ENCODE measurements around the gene FBXO40. TPM values are rescaled to one million over a fixed set of nuclear protein-coding genes. Genes with fewer than 3 reads are reported as not detected.

FBXO40 gene
- polyA plus RNA-seq, 3 donors: 0.03 TPM; not detected in 2

- no peak for DNase-seq (ENCODE audit: extremely low read depth in 1 of 11, low read depth in 9 of 11, low spot score in 4 of 11)
Measured at GRCh38 chr3:121601212-121601812, 8.1 kb downstream of the FBXO40 start.

- DNase-seq (ENCODE audit: extremely low read depth in 1 of 11, low read depth in 9 of 11, low spot score in 4 of 11): no peak
Measured at GRCh38 chr3:121604759-121605158, 11.6 kb downstream of the FBXO40 start.

GRCh38 chr3:121606106-121606505 lies 12.9 kb downstream of the FBXO40 start:
- no peak for DNase-seq (ENCODE audit: extremely low read depth in 1 of 11, low read depth in 9 of 11, low spot score in 4 of 11)

DNA sequence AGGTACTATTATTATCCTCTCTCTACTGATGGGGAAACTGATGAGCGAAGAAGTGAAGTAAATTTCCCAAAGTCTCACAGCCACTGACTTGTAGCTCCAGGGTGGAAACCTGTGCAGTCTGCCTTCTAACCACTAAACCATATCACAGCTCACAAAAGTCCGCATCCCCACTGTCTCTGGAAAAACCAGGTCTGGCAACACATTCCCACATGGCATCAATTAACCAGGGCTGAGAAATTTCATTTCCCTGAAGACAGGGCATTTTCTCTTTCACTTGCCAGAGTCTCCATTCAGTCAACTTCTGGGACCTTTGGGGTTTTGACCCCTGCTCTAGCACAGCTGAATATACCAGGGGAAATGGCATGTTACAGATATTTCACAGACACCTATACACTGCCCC lies 26.5 kb downstream of the FBXO40 start:
- DNase-seq (ENCODE audit: extremely low read depth in 1 of 11, low read depth in 9 of 11, low spot score in 4 of 11): no peak

DNA sequence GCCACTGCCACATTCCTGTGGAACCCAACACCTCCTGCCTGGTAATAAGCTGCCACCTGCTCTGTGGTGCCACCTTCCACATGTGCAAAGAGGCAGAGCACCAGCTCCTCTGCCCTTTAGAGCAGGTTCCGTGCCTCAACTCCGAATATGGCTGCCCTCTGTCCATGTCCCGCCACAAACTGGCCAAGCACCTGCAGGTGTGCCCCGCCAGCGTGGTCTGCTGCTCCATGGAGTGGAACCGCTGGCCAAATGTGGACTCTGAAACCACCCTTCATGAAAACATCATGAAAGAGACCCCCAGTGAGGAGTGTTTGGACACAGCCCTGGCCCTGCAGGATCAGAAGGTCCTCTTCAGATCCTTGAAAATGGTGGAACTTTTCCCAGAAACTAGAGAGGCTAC lies 28.3 kb downstream of the FBXO40 start:
- no peak for DNase-seq (ENCODE audit: extremely low read depth in 1 of 11, low read depth in 9 of 11, low spot score in 4 of 11)

- DNase-seq (ENCODE audit: extremely low read depth in 1 of 11, low read depth in 9 of 11, low spot score in 4 of 11): no peak
Measured at GRCh38 chr3:121624147-121624899, 31.1 kb downstream of the FBXO40 start.

- DNase-seq (ENCODE audit: extremely low read depth in 1 of 11, low read depth in 9 of 11, low spot score in 4 of 11): no peak
Measured at GRCh38 chr3:121626495-121626894, 33.3 kb downstream of the FBXO40 start.

GRCh38 chr3:121627211-121627610 lies 34.0 kb downstream of the FBXO40 start:
- no peak for DNase-seq (ENCODE audit: extremely low read depth in 1 of 11, low read depth in 9 of 11, low spot score in 4 of 11)

DNA sequence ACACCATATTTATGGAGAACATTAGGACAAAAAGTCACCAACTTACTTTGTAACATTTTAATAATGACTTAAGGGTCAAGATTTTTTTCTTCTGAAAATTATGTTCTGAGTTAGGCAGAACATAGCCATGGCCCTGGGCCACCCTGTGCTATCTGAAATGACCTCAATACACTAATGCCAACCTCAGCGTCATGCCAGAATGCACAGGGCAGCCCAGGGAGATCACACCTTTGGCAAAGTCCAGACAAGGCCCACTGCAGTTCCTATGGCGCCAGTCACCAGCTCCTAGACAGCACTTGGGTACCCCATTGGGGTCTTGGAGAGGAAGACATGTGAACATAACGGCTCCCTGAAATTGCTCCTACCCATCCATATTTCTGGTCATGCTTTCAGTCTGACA lies 34.4 kb downstream of the FBXO40 start:
- no peak for DNase-seq (ENCODE audit: extremely low read depth in 1 of 11, low read depth in 9 of 11, low spot score in 4 of 11)

DNA sequence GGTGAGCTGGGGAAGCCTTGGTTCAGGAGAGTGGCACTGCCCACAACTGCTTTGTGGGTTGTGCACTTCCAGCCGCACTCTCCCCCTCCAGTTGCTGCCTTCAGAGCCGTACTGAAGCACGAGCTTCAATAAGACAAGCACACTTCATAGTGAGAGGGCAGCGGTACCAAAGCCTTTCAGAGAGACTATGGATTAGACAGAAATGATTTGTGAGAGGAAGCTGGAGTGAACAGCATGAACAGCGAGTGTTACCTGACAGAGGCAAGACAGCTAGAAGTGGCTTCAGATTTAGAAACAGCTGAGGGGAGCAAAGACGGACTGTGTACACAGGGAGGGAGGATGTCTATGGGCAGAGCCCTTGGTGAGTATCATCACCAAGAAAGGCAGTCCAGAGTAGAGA lies 36.4 kb downstream of the FBXO40 start:
- no peak for DNase-seq (ENCODE audit: extremely low read depth in 1 of 11, low read depth in 9 of 11, low spot score in 4 of 11)

DNA sequence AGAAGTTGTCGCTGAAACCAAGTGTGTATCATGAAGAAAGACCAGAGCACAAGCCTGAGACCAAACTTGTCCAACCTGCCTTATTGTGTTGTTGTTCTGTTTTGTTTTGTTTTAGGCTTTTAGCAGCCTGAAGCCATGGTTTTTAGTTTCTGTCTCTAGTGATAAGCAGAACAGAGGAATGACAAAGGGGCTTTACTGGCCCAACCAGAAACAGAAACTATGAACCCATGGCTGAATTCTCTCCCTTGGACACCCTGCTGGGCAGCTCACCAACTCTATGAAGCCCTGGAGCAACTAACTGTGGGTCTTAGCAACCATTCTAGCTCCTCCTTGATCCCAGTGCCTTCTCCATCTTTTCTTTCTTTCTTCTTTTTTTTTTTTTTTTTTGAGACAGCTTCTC lies 37.2 kb downstream of the FBXO40 start:
- no peak for DNase-seq (ENCODE audit: extremely low read depth in 1 of 11, low read depth in 9 of 11, low spot score in 4 of 11)

- no peak for DNase-seq (ENCODE audit: extremely low read depth in 1 of 11, low read depth in 9 of 11, low spot score in 4 of 11)
Measured at GRCh38 chr3:121637922-121638321, 44.7 kb downstream of the FBXO40 start.

DNA sequence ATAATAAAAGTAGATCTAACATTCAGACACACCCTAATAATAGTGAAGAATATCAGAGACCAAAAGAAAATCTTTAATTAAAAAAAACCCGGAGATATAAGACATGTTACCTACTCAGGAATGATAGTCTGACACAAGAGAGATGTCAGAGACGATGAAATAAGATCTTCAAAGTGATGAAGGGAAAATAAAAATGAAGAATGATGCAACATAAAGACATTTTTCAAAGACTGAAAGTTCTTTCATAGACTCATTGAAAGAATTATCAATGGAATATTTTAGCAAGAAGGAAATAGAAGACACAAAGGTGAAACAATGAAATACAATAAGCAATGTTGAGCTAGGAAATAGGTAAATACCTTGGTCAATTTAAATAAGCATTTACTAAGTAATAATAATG lies 47.9 kb downstream of the FBXO40 start:
- DNase-seq (ENCODE audit: extremely low read depth in 1 of 11, low read depth in 9 of 11, low spot score in 4 of 11): no peak

GRCh38 chr3:121642601-121643314 lies 49.6 kb downstream of the FBXO40 start:
- DNase-seq (ENCODE audit: extremely low read depth in 1 of 11, low read depth in 9 of 11, low spot score in 4 of 11): no peak

GRCh38 chr3:121645054-121645453 lies 51.9 kb downstream of the FBXO40 start:
- DNase-seq (ENCODE audit: extremely low read depth in 1 of 11, low read depth in 9 of 11, low spot score in 4 of 11): no peak

- DNase-seq (ENCODE audit: extremely low read depth in 1 of 11, low read depth in 9 of 11, low spot score in 4 of 11): no peak
Measured at GRCh38 chr3:121648219-121648958, 55.2 kb downstream of the FBXO40 start.

DNA sequence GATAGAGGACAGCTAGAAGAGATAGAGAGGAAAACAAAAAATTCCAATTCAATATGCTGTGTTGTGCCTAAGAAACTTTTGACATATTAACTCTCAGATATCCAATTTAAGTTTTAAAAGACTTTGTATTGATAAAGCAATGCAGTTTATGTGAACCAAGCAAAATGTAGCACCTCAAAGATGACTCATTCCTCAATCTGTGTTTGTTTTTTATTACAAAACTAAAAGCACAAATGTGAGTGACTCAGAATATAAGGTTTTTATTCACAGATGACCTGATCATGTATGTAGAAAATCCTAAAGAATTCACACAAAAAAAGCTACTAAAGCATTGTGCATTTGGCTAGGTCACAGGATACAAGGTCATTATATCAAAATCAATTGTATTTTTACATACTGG lies 56.5 kb downstream of the FBXO40 start:
- DNase-seq (ENCODE audit: extremely low read depth in 1 of 11, low read depth in 9 of 11, low spot score in 4 of 11): no peak

- DNase-seq (ENCODE audit: extremely low read depth in 1 of 11, low read depth in 9 of 11, low spot score in 4 of 11): no peak
Measured at GRCh38 chr3:121651684-121652083, 58.5 kb downstream of the FBXO40 start.

DNA sequence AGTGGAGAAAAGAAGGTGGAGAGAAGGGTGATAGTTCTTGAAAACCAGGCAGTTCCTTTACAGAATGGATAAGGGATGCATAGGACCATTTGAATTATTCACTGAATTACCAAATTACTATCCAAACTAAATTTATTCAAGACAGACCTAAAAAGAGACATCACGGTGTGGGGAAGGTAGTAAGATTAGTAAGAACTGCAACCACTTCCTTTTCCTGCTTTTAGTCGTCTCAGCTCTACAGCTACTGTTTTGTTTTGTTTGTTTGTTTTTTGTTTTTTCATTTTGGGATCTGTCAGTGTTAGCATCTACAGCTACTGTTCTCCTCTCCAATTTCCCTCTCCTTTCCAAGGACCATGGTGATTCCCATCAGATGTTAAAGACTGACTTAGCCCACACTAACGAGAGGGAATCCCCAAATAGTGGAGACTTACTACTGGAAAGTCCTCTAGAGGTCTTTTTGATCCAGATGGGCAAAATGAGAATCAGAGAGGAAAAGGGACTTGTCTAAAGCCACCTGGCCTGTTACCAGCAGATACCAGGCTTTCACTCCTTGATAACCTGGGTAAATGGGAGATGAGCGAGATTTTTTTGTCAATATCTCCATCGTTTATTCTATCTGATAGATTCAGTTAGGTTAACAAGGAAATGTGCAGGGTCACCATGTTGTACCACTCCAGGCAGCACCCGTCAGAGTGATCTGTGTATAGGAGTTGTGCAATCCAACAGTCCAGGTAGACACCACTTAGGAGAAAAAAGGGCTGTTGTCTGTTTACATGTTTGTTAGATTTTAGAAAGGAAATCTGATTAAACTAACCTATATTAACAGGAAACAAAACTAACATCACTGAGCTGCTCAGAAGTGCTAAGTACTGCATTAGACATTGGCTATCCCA lies 61.6 kb downstream of the FBXO40 start:
- DNase-seq (ENCODE audit: extremely low read depth in 1 of 11, low read depth in 9 of 11, low spot score in 4 of 11): no peak
